ENCODE measurements around the gene MTX3.

GRCh38 chr5:80025069-80025468, 34.0 kb upstream of the MTX3 start:
- TF ChIP-seq EP300 (IDR thresholded peaks at IDR 0.05; ENCODE audit: low read depth) (no peak), POLR2AphosphoS5 (IDR thresholded peaks at IDR 0.05) (no peak)
